IPS-15b (cell line): ENCODE data around the gene CNTNAP2.

ENCODE experiments used
- H3K27me3 ChIP-seq: one replicate; pipeline ENCODE4 v1.6.1; 2013; ENCODE audit warnings: low read length; ENCODE audit not compliant: control insufficient read depth, insufficient read depth
- H3K36me3 ChIP-seq: one replicate; pipeline ENCODE4 v1.6.1; 2013; ENCODE audit warnings: low read length; ENCODE audit not compliant: control insufficient read depth, insufficient read depth
- H3K4me1 ChIP-seq: one replicate; pipeline ENCODE4 v1.6.1; 2013; ENCODE audit warnings: mild to moderate bottlenecking, low read length; ENCODE audit not compliant: control insufficient read depth, insufficient read depth
- H3K4me3 ChIP-seq: one replicate; pipeline ENCODE4 v1.5.1; 2013; ENCODE audit warnings: low read depth, low read length
- H3K9ac ChIP-seq: one replicate; pipeline ENCODE4 v1.6.1; 2013; ENCODE audit warnings: low read depth, mild to moderate bottlenecking, low read length
- H3K9me3 ChIP-seq: one replicate; pipeline ENCODE4 v1.6.1; 2013; ENCODE audit warnings: mild to moderate bottlenecking, low read length; ENCODE audit not compliant: control insufficient read depth, insufficient read depth

CNTNAP2 gene

DNA sequence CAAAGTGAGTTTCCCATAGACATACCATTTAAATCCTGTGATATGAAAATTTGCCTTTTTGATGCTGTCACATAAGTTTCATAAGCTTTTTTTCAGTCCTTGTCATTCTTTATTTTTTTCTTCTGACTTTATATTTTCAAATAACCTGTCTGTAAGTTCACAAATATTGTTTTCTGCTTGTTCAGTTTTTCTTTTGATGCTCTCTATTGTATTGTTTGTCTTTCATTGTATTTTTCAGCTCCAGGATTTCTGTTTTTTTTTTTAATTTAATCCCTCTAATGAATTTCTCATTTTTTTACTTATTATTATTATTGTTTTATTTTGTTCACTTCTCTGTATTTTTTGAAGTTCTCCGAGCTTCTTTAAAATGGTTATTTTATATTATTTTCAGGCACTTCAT lies 623.4 kb downstream of the CNTNAP2 start:
- Histone ChIP-seq H3K36me3 (no peaks in the 10 kb centered on the region), H3K4me1 (no peaks in the 10 kb centered on the region), H3K9me3 (no peaks in the 10 kb centered on the region), H3K9ac (no peak overlapping the region), H3K27me3 (no peaks in the 10 kb centered on the region), H3K4me3 (no peak overlapping the region)

DNA sequence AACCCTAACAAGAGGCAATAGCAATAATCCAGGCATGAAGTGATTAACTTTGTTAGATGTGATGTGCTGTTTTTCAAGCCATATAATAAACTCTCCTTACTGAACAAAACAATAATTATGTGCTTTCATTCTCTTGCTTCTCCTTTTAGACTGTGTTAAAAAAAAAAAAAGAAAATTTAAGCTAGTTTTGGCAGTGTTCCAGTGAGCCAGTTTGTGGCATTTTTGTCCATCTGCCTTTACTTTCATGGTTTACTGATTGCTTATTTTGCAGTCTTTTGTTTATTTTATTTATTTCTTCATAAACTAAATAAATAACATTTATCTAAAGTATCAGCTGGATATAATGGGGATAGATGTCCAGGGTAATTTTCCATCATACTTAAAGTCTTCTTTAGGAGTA lies 625.3 kb downstream of the CNTNAP2 start:
- Histone ChIP-seq H3K4me3 (no peak overlapping the region), H3K4me1 (no peaks in the 10 kb centered on the region), H3K36me3 (no peaks in the 10 kb centered on the region)

DNA sequence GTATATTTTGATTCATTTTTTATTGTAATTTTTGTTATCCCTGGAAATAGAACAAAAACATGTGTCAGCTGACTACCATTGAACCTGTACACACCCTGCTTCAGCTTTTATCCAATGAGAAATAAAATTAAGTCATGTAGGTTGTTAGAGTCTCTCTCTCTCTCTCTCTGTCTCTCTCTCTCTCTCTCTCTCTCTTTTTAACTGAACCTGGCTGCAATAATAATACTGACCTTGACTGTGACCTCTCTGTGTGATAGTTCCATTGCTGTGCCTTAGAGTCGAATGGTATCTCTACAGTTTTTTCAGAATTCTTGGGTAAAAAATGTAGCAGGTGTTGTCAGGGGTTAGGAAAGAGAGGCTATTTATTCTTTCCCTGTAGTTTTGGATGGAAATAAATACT lies 637.8 kb downstream of the CNTNAP2 start:
- no peaks in the 10 kb centered on the region for H3K9me3 ChIP-seq
- H3K9ac ChIP-seq, result no peak overlapping the region
- no peak overlapping the region for H3K4me3 ChIP-seq
- no peaks in the 10 kb centered on the region for H3K27me3 ChIP-seq
- no peaks in the 10 kb centered on the region for H3K36me3 ChIP-seq
- H3K4me1 ChIP-seq, result no peaks in the 10 kb centered on the region

More for the DNA sequence above, 625.3 kb downstream of the CNTNAP2 start:
- no peak overlapping the region for H3K9ac ChIP-seq
- no peaks in the 10 kb centered on the region for H3K9me3 ChIP-seq
- no peaks in the 10 kb centered on the region for H3K27me3 ChIP-seq

DNA sequence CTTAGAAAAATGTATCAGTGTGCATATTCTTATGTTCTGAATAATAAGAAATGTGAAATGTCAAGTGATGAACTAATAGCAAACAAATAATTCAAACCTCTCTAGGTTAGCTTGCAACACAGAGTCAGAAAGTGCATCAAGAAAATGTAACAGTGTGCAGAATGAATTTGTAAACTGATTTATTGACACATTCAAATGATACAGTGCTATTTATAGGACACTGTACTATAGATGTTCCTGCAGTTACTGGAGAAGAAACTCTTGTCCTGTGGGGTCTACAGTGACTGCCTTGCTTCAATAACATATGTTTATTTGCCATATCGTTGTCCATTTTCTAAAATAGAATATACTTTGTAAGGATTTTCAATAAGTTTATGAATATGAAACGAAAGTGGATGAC lies 639.0 kb downstream of the CNTNAP2 start:
- Histone ChIP-seq H3K9ac (no peak overlapping the region), H3K27me3 (no peaks in the 10 kb centered on the region), H3K4me3 (no peak overlapping the region), H3K9me3 (no peaks in the 10 kb centered on the region), H3K36me3 (no peaks in the 10 kb centered on the region), H3K4me1 (no peaks in the 10 kb centered on the region)

DNA sequence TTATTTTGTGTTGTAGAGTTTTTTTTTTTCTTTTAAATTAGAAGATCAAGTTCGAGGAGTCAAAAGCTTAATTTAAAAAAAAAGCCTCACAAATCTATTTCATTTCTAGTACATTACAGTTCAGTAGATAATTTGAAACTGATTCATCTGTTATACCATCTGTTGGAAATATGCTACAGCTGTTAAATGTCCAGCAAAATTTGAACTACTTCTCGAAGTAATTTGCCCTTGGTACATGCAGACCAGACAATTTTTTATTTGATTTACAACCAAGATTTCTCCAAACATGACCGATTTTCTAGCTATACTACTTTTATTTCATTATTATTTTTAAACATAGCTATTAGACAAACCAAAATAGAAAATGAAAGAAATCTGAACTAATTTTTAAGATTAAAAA lies 647.9 kb downstream of the CNTNAP2 start:
- H3K27me3 ChIP-seq, result no peaks in the 10 kb centered on the region
- H3K9me3 ChIP-seq, result no peaks in the 10 kb centered on the region
- no peaks in the 10 kb centered on the region for H3K4me1 ChIP-seq
- H3K36me3 ChIP-seq, result no peaks in the 10 kb centered on the region
- H3K9ac ChIP-seq, result no peak overlapping the region
- no peak overlapping the region for H3K4me3 ChIP-seq

DNA sequence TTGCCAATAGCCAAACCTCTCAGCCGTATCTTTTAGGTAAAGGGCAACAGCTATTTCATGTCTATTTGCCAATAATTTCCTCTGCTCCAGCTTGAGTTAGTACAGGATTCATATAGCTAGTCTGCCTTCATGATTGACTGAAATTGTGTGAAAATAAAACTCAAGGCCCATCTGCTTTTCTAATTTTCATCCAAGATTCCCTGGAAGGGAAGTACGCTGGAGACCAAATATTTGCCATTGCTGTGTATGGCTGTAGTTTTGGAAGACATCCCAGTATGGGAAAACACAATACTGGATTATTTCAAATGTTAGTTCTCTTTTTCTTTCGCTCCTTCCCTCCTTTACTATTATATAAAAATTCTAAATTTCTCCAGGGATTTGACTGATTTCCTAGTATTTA lies 652.4 kb downstream of the CNTNAP2 start:
- no peaks in the 10 kb centered on the region for H3K27me3 ChIP-seq
- no peaks in the 10 kb centered on the region for H3K4me1 ChIP-seq
- no peaks in the 10 kb centered on the region for H3K9me3 ChIP-seq

DNA sequence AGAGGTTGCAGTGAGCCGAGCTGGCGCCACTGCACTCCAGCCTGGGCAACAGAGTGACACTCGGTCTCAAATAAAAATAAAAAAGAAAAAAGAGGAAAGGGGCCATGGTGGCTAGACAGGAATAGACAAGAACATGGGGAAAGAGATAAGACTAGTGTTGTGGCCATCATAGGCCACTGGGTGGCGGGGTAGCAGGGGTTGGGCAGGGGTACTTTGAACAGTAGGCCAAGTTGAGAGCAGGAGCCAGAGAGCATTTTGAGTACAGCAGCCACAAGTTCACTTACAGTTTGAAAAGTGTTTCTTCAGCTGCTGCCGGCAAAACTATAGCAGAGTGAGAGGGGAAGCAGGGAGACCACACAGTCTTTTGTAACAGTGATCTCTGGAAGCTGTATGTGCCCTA lies 656.0 kb downstream of the CNTNAP2 start:
- no peak overlapping the region for H3K9ac ChIP-seq

More for the DNA sequence above, 652.4 kb downstream of the CNTNAP2 start:
- no peaks in the 10 kb centered on the region for H3K36me3 ChIP-seq
- H3K4me3 ChIP-seq, result no peak overlapping the region
- no peak overlapping the region for H3K9ac ChIP-seq

DNA sequence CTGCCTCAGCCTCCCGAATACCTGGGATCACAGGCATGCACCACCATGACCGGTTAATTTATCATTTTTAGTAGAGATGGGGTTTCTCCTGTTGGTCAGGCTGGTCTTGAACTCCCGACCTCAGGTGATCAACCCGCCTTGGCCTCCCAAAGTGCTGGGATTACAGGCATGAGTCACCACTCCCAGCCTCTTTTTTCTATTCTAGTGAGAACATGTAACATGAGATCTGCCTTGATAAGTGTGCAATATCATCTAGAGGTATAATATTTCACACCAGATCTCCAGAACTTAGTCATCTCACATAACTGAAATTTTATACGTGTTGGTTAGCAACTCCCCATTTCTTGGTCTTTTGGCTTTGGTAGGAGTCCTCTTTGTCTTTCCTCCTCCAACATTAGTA lies 656.9 kb downstream of the CNTNAP2 start:
- no peak overlapping the region for H3K9ac ChIP-seq
- no peaks in the 10 kb centered on the region for H3K36me3 ChIP-seq
- no peaks in the 10 kb centered on the region for H3K27me3 ChIP-seq
- H3K9me3 ChIP-seq, result no peaks in the 10 kb centered on the region
- H3K4me3 ChIP-seq, result no peak overlapping the region
- H3K4me1 ChIP-seq, result no peaks in the 10 kb centered on the region

More for the DNA sequence above, 656.0 kb downstream of the CNTNAP2 start:
- no peaks in the 10 kb centered on the region for H3K36me3 ChIP-seq
- no peaks in the 10 kb centered on the region for H3K9me3 ChIP-seq
- no peaks in the 10 kb centered on the region for H3K27me3 ChIP-seq
- no peaks in the 10 kb centered on the region for H3K4me1 ChIP-seq
- no peak overlapping the region for H3K4me3 ChIP-seq

DNA sequence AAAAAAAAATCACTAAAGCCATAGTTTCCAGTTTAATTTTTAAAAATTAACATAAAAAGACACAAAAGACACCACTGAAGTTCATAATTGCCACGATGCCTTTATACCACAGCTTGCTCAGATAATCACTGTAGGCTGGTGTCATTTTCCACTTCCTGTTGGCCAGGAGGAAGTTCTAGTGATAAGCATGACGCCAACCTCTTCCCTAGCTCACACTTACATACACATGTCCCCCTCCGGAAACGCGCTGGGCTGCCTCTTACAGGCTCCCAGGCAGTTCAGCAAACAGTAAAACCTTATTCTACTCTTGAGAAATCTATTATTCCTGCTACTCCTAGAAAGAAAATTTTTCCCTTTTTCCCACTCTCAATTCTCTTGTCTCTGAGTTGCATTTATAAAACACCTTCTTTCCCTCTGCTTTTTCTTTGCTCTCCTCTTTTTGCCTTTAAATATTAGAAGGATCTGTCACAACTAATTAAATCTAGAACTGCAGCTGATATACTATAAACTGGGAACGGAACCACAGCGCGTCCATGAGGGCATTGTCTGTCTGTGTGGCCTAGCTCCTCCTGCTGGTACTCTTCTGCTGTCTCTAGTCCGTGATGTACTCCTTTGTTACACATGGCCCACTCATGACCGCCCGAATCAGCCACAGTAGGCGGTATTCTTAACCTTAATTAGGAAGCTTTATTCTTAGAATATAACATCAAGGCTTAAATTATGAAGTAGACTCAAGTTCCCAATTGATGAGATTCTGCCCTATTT lies 664.9 kb downstream of the CNTNAP2 start:
- Histone ChIP-seq H3K4me1 (no peaks in the 10 kb centered on the region), H3K36me3 (no peaks in the 10 kb centered on the region), H3K9me3 (no peaks in the 10 kb centered on the region)

DNA sequence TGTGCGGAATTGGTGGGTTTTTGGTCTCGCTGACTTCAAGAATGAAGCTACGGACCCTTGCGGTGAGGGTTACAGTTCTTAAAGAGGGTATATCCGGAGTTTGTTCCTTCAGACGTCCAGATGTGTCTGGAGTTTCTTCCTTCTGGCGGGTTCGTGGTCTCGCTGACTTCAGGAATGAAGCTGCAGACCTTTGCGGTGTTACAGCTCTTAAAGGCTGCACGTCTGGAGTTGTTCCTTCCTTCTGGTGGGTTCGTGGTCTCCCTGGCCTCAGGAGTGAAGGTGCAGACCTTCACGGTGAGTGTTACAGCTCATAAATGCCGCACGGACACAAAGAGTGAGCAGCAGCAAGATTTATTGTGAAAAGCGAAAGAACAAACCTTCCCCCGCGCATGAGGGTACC lies 670.7 kb downstream of the CNTNAP2 start:
- H3K9me3 ChIP-seq, result no peaks in the 10 kb centered on the region
- no peaks in the 10 kb centered on the region for H3K36me3 ChIP-seq
- no peak overlapping the region for H3K9ac ChIP-seq
- no peaks in the 10 kb centered on the region for H3K27me3 ChIP-seq
- peaks cover 10% of the 10 kb centered on the region for H3K4me1 ChIP-seq
- no peak overlapping the region for H3K4me3 ChIP-seq

More for the DNA sequence above, 664.9 kb downstream of the CNTNAP2 start:
- Histone ChIP-seq H3K4me3 (no peak overlapping the region), H3K9ac (no peak overlapping the region), H3K27me3 (no peaks in the 10 kb centered on the region)

DNA sequence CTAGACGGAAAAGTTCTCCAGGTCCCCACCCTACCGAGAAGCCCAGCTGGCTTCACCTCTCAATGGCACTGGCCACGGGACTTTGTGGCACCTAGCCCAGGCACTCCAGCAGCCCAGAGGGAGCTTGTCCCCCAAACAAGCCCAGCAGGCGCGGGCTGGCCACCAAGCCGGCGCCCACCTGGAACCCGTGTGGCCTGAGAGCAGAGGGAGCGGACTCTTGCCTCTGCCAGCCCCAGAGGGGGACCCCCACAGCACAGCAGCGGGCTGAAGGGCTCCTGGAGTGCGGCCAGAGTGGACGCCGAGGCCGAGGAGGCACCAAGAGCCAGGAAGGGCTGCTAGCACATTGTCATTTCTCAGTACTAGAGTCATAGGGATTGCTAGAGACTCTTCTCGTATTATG lies 671.4 kb downstream of the CNTNAP2 start:
- Histone ChIP-seq H3K4me3 (no peak overlapping the region), H3K27me3 (no peaks in the 10 kb centered on the region), H3K36me3 (no peaks in the 10 kb centered on the region), H3K9me3 (no peaks in the 10 kb centered on the region), H3K9ac (no peak overlapping the region), H3K4me1 (peaks cover 12% of the 10 kb centered on the region)
